Measurements from ENCODE around the gene LDLRAD1.
"Not testable (repeated sequence)": the region's sequence is repeated elsewhere in the genome, so short reads cannot be mapped to it uniquely, and the experiment has no call there.

Gene LDLRAD1

GRCh38 chr1:53986458-53986857 is 31.5 kb downstream of the LDLRAD1 start:
- peaks cover 17% of the 10 kb centered on the region for H3K4me1 Mint-ChIP-seq (ENCODE audit: low read depth)
- H3K27me3 Mint-ChIP-seq = no peaks in the 10 kb centered on the region
- no peak overlapping the region for H3K27ac Mint-ChIP-seq
- H3K9me3 Mint-ChIP-seq (ENCODE audit: low read depth) = no peaks in the 10 kb centered on the region
- H3K4me3 Mint-ChIP-seq = no peak overlapping the region
- no peaks in the 10 kb centered on the region for H3K36me3 Mint-ChIP-seq

GRCh38 chr1:53984726-53985125 is 33.3 kb downstream of the LDLRAD1 start:
- Mint-ChIP-seq H3K36me3 (no peaks in the 10 kb centered on the region), H3K4me3 (no peak overlapping the region), H3K4me1 (ENCODE audit: low read depth) (peaks cover 17% of the 10 kb centered on the region), H3K27ac (no peak overlapping the region), H3K27me3 (no peaks in the 10 kb centered on the region), H3K9me3 (ENCODE audit: low read depth) (no peaks in the 10 kb centered on the region)

- Mint-ChIP-seq H3K27me3 (no peaks in the 10 kb centered on the region), H3K27ac (no peak overlapping the region), H3K4me3 (no peak overlapping the region), H3K36me3 (no peaks in the 10 kb centered on the region), H3K9me3 (ENCODE audit: low read depth) (no peaks in the 10 kb centered on the region), H3K4me1 (ENCODE audit: low read depth) (peaks cover 14% of the 10 kb centered on the region)
Measured at GRCh38 chr1:53982763-53983104, 35.3 kb downstream of the LDLRAD1 start.

- Mint-ChIP-seq H3K4me3 (no peak overlapping the region), H3K4me1 (ENCODE audit: low read depth) (peaks cover 13% of the 10 kb centered on the region), H3K36me3 (no peaks in the 10 kb centered on the region), H3K27ac (no peak overlapping the region), H3K27me3 (no peaks in the 10 kb centered on the region), H3K9me3 (ENCODE audit: low read depth) (no peaks in the 10 kb centered on the region)
Measured at GRCh38 chr1:53982034-53982762, 35.8 kb downstream of the LDLRAD1 start.

GRCh38 chr1:53981220-53981619 is 36.8 kb downstream of the LDLRAD1 start:
- Mint-ChIP-seq H3K27ac (no peak overlapping the region), H3K9me3 (ENCODE audit: low read depth) (no peaks in the 10 kb centered on the region), H3K27me3 (no peaks in the 10 kb centered on the region), H3K4me1 (ENCODE audit: low read depth) (peaks cover 5% of the 10 kb centered on the region), H3K4me3 (no peak overlapping the region), H3K36me3 (no peaks in the 10 kb centered on the region)

GRCh38 chr1:53979712-53980450 is 38.1 kb downstream of the LDLRAD1 start:
- H3K27ac Mint-ChIP-seq = no peak overlapping the region
- H3K4me3 Mint-ChIP-seq = no peak overlapping the region
- no peaks in the 10 kb centered on the region for H3K4me1 Mint-ChIP-seq (ENCODE audit: low read depth)
- no peaks in the 10 kb centered on the region for H3K27me3 Mint-ChIP-seq
- H3K36me3 Mint-ChIP-seq = no peaks in the 10 kb centered on the region
- H3K9me3 Mint-ChIP-seq (ENCODE audit: low read depth) = no peaks in the 10 kb centered on the region

GRCh38 chr1:53975861-53976260 is 42.1 kb downstream of the LDLRAD1 start:
- Mint-ChIP-seq H3K36me3 (peaks cover 9% of the 10 kb centered on the region), H3K9me3 (ENCODE audit: low read depth) (no peaks in the 10 kb centered on the region), H3K27me3 (no peaks in the 10 kb centered on the region), H3K4me3 (no peak overlapping the region), H3K4me1 (ENCODE audit: low read depth) (no peaks in the 10 kb centered on the region), H3K27ac (no peak overlapping the region)

GRCh38 chr1:53971718-53972117 is 46.3 kb downstream of the LDLRAD1 start:
- no peaks in the 10 kb centered on the region for H3K9me3 Mint-ChIP-seq (ENCODE audit: low read depth)
- no peak overlapping the region for H3K27ac Mint-ChIP-seq
- no peaks in the 10 kb centered on the region for H3K4me1 Mint-ChIP-seq (ENCODE audit: low read depth)
- H3K36me3 Mint-ChIP-seq = peaks cover 17% of the 10 kb centered on the region
- no peak overlapping the region for H3K4me3 Mint-ChIP-seq
- H3K27me3 Mint-ChIP-seq = no peaks in the 10 kb centered on the region

- H3K27ac Mint-ChIP-seq; H3K4me1 Mint-ChIP-seq (ENCODE audit: low read depth); H3K4me3 Mint-ChIP-seq; H3K9me3 Mint-ChIP-seq (ENCODE audit: low read depth); H3K27me3 Mint-ChIP-seq: not testable (repeated sequence)
- H3K36me3 Mint-ChIP-seq = peaks cover 22% of the 10 kb centered on the region
Measured at GRCh38 chr1:53969323-53969722, 48.7 kb downstream of the LDLRAD1 start.

GRCh38 chr1:53968125-53968513 is 49.9 kb downstream of the LDLRAD1 start:
- Mint-ChIP-seq H3K27me3 (no peaks in the 10 kb centered on the region), H3K27ac (no peak overlapping the region), H3K4me3 (no peak overlapping the region), H3K36me3 (peaks cover 24% of the 10 kb centered on the region), H3K4me1 (ENCODE audit: low read depth) (no peaks in the 10 kb centered on the region), H3K9me3 (ENCODE audit: low read depth) (no peaks in the 10 kb centered on the region)

- Mint-ChIP-seq H3K4me1 (ENCODE audit: low read depth) (no peaks in the 10 kb centered on the region), H3K27me3 (no peaks in the 10 kb centered on the region), H3K36me3 (peaks cover 24% of the 10 kb centered on the region), H3K27ac (no peak overlapping the region), H3K4me3 (no peak overlapping the region), H3K9me3 (ENCODE audit: low read depth) (no peaks in the 10 kb centered on the region)
Measured at GRCh38 chr1:53967409-53968124, 50.4 kb downstream of the LDLRAD1 start.

- Mint-ChIP-seq H3K4me1 (ENCODE audit: low read depth) (no peaks in the 10 kb centered on the region), H3K27me3 (no peaks in the 10 kb centered on the region), H3K36me3 (peaks cover 29% of the 10 kb centered on the region), H3K9me3 (ENCODE audit: low read depth) (no peaks in the 10 kb centered on the region), H3K27ac (no peak overlapping the region), H3K4me3 (no peak overlapping the region)
Measured at GRCh38 chr1:53966794-53967193, 51.2 kb downstream of the LDLRAD1 start.

GRCh38 chr1:53964109-53964508 is 53.9 kb downstream of the LDLRAD1 start:
- Mint-ChIP-seq H3K4me1 (ENCODE audit: low read depth) (no peaks in the 10 kb centered on the region), H3K36me3 (peaks cover 26% of the 10 kb centered on the region), H3K4me3 (no peak overlapping the region), H3K9me3 (ENCODE audit: low read depth) (no peaks in the 10 kb centered on the region), H3K27me3 (no peaks in the 10 kb centered on the region), H3K27ac (no peak overlapping the region)

GRCh38 chr1:53963460-53963859 is 54.5 kb downstream of the LDLRAD1 start:
- H3K27me3 Mint-ChIP-seq = no peaks in the 10 kb centered on the region
- H3K27ac Mint-ChIP-seq = no peak overlapping the region
- H3K4me3 Mint-ChIP-seq = no peak overlapping the region
- H3K4me1 Mint-ChIP-seq (ENCODE audit: low read depth) = no peaks in the 10 kb centered on the region
- no peaks in the 10 kb centered on the region for H3K9me3 Mint-ChIP-seq (ENCODE audit: low read depth)
- peaks cover 23% of the 10 kb centered on the region for H3K36me3 Mint-ChIP-seq

- H3K4me3 Mint-ChIP-seq = no peak overlapping the region
- peaks cover 22% of the 10 kb centered on the region for H3K36me3 Mint-ChIP-seq
- no peak overlapping the region for H3K27ac Mint-ChIP-seq
- H3K27me3 Mint-ChIP-seq = no peaks in the 10 kb centered on the region
- no peaks in the 10 kb centered on the region for H3K9me3 Mint-ChIP-seq (ENCODE audit: low read depth)
- peaks cover under 1% of the 10 kb centered on the region for H3K4me1 Mint-ChIP-seq (ENCODE audit: low read depth)
Measured at GRCh38 chr1:53962395-53962794, 55.6 kb downstream of the LDLRAD1 start.
